Lung (tissue), 12 donors: ENCODE data around the gene JMJD8. TPM values are rescaled to one million over a fixed set of nuclear protein-coding genes. Genes with fewer than 3 reads are reported as not detected.

ENCODE experiments used
- ATAC-seq: fragments of 200-7000 bp; cut with Tn5 transposase; one replicate; pipeline ENCODE4 v1.9.1; 2020; ENCODE audit warnings: moderate number of reproducible peaks; ENCODE audit not compliant: insufficient read depth, low FRiP score
- DNase-seq, 3 donors: peaks; one replicate each; pipeline ENCODE4 v3.0.0-alpha.2; 2013 to 2017
- H3K27ac ChIP-seq, 2 donors: one replicate each; pipeline ENCODE4 v1.5.1; 2013; ENCODE audit warnings: mild to moderate bottlenecking in 2 of 2, moderate library complexity in 2 of 2, control low read depth in 1 of 2, inconsistent platforms in 1 of 2, low read depth in 1 of 2, low read length in 1 of 2
- H3K27me3 ChIP-seq, 3 donors: one replicate each; pipeline ENCODE4 v1.5.1; 2013; ENCODE audit warnings: low read length in 2 of 3; ENCODE audit not compliant: control insufficient read depth in 3 of 3, insufficient read depth in 3 of 3
- H3K36me3 ChIP-seq, 4 donors: one replicate each; pipeline ENCODE4 v1.5.1; 2013; ENCODE audit warnings: low read length in 4 of 4, mild to moderate bottlenecking in 1 of 4, moderate library complexity in 1 of 4; ENCODE audit not compliant: control insufficient read depth in 4 of 4, insufficient read depth in 4 of 4
- H3K4me1 ChIP-seq, 5 donors: one replicate each; pipeline ENCODE4 v1.5.1; 2013; ENCODE audit warnings: low read length in 5 of 5, mild to moderate bottlenecking in 2 of 5, moderate library complexity in 1 of 5; ENCODE audit not compliant: control insufficient read depth in 5 of 5, insufficient read depth in 5 of 5
- H3K4me3 ChIP-seq: one replicate; pipeline ENCODE4 v1.5.1; 2013; ENCODE audit warnings: mild to moderate bottlenecking, control low read depth, moderate library complexity
- H3K9ac ChIP-seq, 2 donors: one replicate each; pipeline ENCODE4 v1.5.1; 2013; ENCODE audit warnings: low read length in 2 of 2, control low read depth in 1 of 2; ENCODE audit not compliant: insufficient read depth in 1 of 2
- H3K9me3 ChIP-seq, 4 donors: one replicate each; pipeline ENCODE4 v1.5.1; 2013; ENCODE audit warnings: low read length in 3 of 4, mild to moderate bottlenecking in 1 of 4, moderate library complexity in 1 of 4; ENCODE audit not compliant: control insufficient read depth in 4 of 4, insufficient read depth in 3 of 4
- WGBS, 2 donors: extraction: QIAGEN DNeasy Blood & Tissue Kit; methylation state at CpG; one replicate each; pipeline ENCODE4 v1.1.7; 2013; 5-methylcytosine and 5-hydroxymethylcytosine counted together
- polyA plus RNA-seq, 2 donors: library from polyadenylated mRNA; stranded (reverse); fragments of 200-250 nt; gene quantifications; one replicate each; pipeline ENCODE4 v1.2.1, GENCODE V29; 2013
- total RNA-seq, 2 donors: library from RNA; depleted of rRNA in 1 of 2; stranded (reverse); fragments of >200 nt in 1 of 2; gene quantifications; one replicate each; pipeline ENCODE4 v1.2.1, GENCODE V29; 2014 to 2021
- TF ChIP-seq, protein P1 (sequence below): IDR thresholded peaks from 2 replicates; pipeline ENCODE4 v1.5.1; 2012; ENCODE audit warnings: mild to moderate bottlenecking; ENCODE audit errors: control extremely low read depth, extremely low read depth
- donor health status: control.
- donor health status: control.
- donor health status: Bipolar disorder and iron deficiency.
- donor health status: healthy.
- donor health status: DM: yes; HTN: yes; CAD: no.

JMJD8 gene
- total and polyA plus RNA-seq, 4 donors = 32.5 to 90.3 (median 57.9) TPM

DNA sequence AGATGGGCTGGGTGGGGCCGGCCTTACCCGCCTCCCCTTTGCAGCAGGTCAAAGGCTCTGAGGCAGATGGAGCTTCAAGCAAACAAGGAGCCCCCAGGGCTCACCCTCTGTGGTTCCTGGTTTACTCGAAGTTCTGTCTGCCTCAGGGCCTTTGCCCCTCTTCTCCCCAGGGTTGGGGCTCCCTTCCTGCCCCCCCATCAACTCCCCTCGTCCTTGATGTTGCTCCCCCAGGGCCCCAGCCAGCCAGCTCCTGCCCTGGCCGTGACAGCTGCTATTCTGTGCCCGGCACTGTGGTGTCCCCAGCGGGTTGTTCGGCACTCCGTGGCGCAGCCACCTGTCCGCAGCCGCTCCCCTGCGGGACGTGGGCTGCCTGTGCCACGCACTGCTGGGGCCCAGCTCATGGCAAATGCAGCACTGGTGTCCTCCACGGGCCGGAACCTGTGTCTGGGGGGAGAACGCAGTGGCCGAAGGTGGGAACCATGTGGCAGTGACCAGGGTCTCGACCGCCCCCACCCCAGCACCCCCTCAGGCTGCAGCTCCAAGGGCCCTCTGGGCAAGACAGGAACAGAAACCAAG is 26.5 kb upstream of the JMJD8 start:
- no peak for DNase-seq
- TF ChIP-seq, protein P1, sequence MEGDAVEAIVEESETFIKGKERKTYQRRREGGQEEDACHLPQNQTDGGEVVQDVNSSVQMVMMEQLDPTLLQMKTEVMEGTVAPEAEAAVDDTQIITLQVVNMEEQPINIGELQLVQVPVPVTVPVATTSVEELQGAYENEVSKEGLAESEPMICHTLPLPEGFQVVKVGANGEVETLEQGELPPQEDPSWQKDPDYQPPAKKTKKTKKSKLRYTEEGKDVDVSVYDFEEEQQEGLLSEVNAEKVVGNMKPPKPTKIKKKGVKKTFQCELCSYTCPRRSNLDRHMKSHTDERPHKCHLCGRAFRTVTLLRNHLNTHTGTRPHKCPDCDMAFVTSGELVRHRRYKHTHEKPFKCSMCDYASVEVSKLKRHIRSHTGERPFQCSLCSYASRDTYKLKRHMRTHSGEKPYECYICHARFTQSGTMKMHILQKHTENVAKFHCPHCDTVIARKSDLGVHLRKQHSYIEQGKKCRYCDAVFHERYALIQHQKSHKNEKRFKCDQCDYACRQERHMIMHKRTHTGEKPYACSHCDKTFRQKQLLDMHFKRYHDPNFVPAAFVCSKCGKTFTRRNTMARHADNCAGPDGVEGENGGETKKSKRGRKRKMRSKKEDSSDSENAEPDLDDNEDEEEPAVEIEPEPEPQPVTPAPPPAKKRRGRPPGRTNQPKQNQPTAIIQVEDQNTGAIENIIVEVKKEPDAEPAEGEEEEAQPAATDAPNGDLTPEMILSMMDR = no peak
- H3K27ac ChIP-seq = no peak overlapping the region
- H3K27me3 ChIP-seq = peaks cover 7 to 31% (median 11%) of the 10 kb centered on the region in 3 donors
- H3K4me1 ChIP-seq = peaks cover 0 to 5% (median 0%) of the 10 kb centered on the region in 5 donors
- 67 to 69% methylated on average over 21 of the region's 21 CpGs for WGBS, 2 donors
- no peak overlapping the region for H3K9ac ChIP-seq
- no peak for ATAC-seq
- no peak overlapping the region for H3K4me3 ChIP-seq
- no peaks in the 10 kb centered on the region for H3K36me3 ChIP-seq
- peaks cover 0 to 5% (median 0%) of the 10 kb centered on the region in 4 donors for H3K9me3 ChIP-seq

DNA sequence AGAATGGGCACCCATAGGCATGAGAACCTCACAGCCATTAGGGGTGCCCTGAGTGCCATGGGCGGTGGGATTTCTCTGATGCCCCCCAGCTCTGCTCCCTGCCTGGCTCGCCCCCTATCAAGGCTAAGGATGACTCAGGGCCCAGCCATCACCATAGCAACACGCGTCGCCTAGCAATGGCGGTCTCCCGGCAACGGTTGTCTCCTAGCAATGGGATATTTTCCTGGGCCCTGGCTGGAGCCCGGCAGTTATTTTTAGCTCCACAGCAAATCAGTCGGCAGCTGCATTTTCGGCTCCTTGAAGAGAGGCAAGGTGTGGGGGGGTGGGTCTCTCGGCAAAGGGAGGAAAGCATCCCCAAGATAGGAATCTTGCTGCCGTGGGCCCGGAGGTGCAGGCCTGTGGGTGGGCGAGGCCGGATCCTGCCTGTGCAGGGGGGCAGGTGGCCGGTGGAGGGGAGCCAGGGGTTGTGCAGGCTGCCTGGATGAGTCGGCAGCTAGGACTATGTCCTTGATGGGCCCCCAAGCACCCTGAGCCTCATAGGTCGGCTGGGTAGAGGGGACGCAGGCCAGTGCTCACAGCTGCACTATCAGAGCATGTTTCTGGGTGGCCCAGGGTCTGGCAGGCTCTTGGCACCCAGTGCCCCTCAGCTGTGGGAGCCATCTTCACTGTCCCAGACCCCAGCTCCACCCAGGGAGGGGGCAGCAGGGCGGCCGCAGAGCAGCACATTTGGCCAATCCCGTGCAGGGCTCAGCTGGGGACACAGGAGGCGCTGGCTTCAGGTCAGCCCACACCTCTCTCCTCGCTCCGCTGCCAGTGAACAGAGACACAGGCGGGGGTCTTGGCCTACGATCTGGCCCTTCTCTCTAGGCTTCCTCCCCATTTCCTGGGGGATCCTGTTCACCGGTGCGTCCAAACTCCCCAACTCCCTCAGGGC is 25.7 kb upstream of the JMJD8 start:
- Histone ChIP-seq H3K9me3 (peaks cover 0 to 5% (median 0%) of the 10 kb centered on the region in 4 donors), H3K27me3 (peaks cover 11 to 32% (median 11%) of the 10 kb centered on the region in 3 donors), H3K36me3 (no peaks in the 10 kb centered on the region), H3K4me3 (no peak overlapping the region), H3K27ac (no peak overlapping the region), H3K4me1 (peaks cover 0 to 5% (median 0%) of the 10 kb centered on the region in 5 donors), H3K9ac (no peak overlapping the region)
- TF ChIP-seq, protein P1 = no peak
- DNase-seq (peak; percentile 55 to 76 (median 72)), ATAC-seq (no peak)
- WGBS, 2 donors = 21 to 41% methylated on average over 29 to 30 of the region's 30 CpGs

DNA sequence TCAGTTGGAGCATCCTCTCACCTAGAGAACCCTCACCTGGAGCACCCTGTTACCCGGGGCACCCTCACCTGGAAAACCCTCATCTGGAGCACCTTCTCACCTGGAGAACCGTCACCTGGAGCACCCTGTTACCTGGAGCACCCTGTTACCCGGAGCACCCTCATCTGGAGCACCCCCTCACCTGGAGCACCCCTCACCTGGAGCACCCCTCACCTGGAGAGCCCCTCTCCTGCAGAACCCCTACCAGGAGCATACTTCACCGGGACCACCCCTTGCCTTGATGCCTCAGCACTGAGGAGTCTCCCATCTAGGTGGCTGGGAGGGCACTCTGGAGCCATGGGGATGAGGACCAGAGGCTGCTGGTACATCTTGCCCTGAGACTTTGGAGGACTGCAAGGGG is 24.8 kb upstream of the JMJD8 start:
- no peak overlapping the region for H3K4me3 ChIP-seq
- H3K36me3 ChIP-seq = no peaks in the 10 kb centered on the region
- no peak overlapping the region for H3K27ac ChIP-seq
- TF ChIP-seq, protein P1 = no peak
- H3K9me3 ChIP-seq = peaks cover 0 to 5% (median 0%) of the 10 kb centered on the region in 4 donors
- H3K9ac ChIP-seq = no peak overlapping the region
- no peaks in the 10 kb centered on the region for H3K4me1 ChIP-seq
- peaks cover 11 to 41% (median 18%) of the 10 kb centered on the region in 3 donors for H3K27me3 ChIP-seq
- ATAC-seq = no peak
- WGBS, 2 donors = 58 to 73% methylated on average over 4 of the region's 4 CpGs
- no peak for DNase-seq
